HG02885 (cell line): ENCODE results near the gene CEP78.
"Not testable (repeated sequence)": the region's sequence is repeated elsewhere in the genome, so short reads cannot be mapped to it uniquely, and the experiment has no call there.

ENCODE experiments used
- ATAC-seq: cut with Tn5 transposase; IDR thresholded peaks from one replicate; pipeline ENCODE4 v1.9.1; 2021; ENCODE audit warnings: mild to moderate bottlenecking; ENCODE audit not compliant: unreplicated experiment, poor library complexity

CEP78 gene

DNA sequence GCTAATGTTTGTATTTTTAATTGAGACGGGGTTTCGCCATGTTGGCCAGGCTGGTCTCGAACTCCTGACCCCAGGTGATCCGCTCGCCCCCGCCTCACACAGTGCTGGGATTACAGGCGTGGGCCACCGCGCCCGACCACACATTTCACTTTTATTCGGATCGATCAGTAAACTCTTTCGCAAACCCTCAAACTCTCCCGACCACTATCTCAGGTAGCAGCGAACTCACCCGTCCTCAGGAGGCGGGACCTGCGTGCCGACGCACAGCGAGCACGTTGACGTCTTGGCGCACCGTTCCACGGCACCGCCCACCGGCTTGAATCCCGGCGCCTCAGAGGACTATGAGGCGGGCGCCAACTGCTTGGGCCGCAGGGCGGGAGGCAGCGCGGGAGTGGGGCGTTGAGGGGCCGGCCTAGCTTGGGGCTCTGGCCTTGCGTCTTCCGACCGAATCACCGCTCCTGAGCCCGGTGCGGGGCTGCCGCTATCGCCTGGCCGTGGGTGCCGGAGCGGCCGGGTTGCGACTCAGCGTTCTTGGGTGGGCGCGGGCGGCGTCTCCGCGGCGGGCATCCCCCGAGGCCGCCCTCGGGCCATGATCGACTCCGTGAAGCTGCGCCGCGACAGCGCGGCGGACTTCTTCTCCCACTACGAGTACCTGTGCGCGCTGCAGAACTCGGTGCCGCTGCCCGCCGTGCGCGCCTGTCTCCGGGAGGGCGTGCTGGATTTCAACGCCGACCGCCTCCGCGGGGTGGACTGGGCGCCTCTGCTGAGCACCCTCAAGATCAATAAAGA lies at the start of gene CEP78:
TSS of gene CEP78 (plus strand) at position 314 of the 789 bp plus-strand sequence. CDS start at position 590, 276 bp downstream.
- peak; percentile 98 for ATAC-seq

DNA sequence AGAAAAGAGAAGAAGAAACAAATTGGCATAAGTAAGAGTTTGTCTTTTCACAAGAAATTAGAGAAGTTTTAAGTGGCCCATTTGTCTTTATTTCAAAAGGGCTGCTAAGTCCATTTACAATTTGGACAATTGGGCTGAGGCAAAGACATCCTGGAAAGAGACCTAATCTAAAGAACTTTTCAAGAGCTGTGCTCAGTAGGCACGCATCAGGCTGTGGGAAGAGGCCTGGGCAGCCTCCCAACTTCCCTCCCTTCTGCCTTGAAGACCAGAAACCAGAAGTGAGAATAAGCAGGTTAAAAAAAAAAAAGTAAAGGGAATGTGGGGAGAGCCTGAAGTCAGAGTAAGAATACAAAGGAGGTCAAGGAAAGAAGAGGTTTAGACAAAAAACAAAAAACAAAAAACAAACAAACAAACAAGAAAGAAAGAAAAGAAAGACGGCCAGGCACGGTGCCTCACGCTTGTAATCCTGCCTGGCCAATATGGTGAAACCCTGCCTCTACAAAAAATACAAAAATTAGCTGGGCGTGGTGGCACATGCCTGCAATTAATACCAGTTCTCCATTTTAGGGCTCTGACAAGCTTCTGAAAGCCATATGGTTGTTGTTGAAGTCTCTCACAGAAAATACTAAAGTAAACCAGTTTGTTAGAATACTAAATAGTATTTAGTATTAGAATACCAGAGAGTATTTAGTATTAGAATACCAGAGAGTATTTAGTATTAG lies 48.0 kb upstream of the CEP78 start:
- no peak for ATAC-seq

DNA sequence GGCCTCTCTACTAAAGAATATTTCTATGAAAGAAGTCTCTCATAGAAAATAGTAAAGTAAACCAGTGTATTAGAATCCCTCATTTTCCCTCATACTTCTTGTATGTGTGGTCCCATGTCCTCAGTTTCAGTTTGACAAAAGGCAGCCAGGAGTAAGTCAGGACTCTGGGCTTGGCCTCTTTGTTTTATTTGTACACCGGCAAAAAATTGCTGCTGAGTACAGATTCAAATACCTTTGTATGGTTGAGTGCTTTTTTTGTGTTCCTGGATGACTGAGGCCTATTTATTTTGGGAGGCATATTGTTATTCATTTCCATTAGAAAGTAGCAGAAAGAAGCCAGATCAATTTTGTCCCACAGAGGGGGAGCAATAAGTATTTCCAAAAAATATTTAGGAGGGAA lies 47.3 kb upstream of the CEP78 start:
- no peak for ATAC-seq

- ATAC-seq, result no peak
These were observed 46.9 kb upstream of the CEP78 start for GRCh38 chr9:78189001-78189400.

- no peak for ATAC-seq
These were observed 46.4 kb upstream of the CEP78 start for GRCh38 chr9:78189461-78189860.

DNA sequence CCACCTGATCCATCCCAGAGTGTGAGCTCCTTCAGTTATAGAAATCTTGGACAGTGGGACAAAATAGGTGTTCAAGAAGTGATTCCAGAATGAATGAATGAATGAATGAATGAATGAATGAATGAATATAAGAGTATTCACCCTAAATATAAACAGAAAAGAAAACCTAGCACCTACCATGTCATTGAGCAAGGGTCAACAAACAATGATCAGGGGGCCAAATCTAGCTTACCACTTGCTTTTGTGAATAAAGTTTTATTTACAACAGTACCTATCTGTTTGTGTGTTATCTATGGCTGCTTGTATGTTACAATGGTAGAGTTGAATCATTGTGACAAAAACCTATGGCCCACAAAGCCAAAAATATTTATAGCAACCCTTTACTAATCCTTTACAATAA lies 43.9 kb upstream of the CEP78 start:
- no peak for ATAC-seq

DNA sequence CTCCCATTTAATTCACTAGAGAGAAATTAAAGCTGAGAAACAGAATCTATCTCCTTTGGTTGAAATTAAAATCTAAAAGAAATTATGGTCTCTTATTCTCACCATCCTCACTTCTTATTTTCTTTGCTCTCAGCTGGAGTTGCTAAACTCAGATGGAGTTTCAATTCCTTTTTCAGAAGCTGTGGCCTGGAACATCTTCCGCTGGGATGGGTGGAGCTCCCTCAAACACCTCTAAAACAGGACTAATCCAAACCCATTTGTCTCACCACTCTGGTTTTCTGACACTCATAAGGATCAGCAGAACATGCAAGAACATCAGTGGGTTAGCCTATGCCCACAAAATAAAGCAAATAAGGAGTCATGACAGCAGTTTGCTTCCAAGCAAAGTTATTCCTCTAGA lies 39.6 kb upstream of the CEP78 start:
- peak; percentile 61 for ATAC-seq

- peak; percentile 87 for ATAC-seq
These were observed 34.6 kb upstream of the CEP78 start for GRCh38 chr9:78201158-78201777.

DNA sequence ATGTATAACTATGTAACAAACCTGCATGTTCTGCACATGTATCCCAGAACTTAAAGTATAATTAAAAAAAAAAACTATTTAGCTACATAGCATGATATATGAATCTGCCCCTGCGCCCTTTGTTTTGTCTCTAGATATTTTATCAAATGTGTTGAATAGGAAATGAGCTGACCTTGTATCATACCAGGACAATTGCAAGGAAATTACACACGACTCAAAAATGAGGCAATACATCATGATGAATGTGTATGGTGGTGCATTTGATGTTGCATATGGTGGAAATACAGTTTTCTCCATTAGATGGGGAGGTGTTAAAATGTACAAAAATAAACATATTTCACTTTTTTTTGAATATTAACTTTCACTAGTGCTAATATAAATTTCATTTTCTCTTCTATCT lies 28.6 kb upstream of the CEP78 start:
- no peak for ATAC-seq

GRCh38 chr9:78207901-78208300 lies 28.0 kb upstream of the CEP78 start:
- no peak for ATAC-seq

- ATAC-seq, result no peak
These were observed 26.7 kb upstream of the CEP78 start for GRCh38 chr9:78209127-78209526.

GRCh38 chr9:78210841-78211301 lies 25.0 kb upstream of the CEP78 start:
- ATAC-seq, result peak; percentile 96

- no peak for ATAC-seq
These were observed 23.0 kb upstream of the CEP78 start for GRCh38 chr9:78212868-78213267.

DNA sequence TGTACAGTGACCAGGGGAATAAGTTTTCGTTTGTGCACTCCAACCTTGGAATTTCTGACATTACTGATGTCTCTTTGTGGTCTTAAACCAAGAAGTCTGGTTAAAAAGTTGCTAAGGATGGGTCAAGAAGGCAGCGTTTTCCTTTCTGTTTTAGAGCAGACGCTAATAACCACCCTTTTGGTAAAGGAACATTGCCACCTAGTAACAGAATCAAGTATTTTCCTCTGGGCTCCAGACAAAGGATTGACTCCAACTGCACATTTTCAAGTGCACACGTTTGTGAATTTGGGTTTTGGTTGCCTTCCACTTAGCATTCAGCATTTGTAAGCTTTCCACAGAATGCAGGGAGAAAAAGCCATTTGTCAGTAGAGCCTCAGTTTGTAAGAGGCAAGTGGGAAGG lies 22.2 kb upstream of the CEP78 start:
- no peak for ATAC-seq

DNA sequence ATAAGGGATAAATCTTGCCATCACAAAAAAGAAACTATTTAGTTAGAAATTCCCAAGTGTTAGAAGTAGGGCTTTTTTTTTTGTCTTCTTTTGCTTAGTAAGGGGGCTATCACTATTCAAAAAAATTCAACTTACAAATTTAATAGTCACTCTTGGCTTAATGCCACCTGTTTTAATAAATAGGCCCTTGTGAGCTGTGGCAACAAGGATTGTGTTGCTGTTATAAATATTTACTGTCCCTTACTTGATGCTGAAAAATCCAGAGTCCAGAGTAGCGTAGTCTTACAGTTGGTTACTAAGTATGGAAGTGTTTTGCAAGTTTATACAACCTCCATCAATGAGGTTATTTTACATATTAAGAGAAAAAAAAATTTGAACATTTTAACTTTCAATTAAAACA lies 21.4 kb upstream of the CEP78 start:
- ATAC-seq, result no peak

- no peak for ATAC-seq
These were observed 20.2 kb upstream of the CEP78 start for GRCh38 chr9:78215706-78216105.

- no peak for ATAC-seq
These were observed 17.0 kb upstream of the CEP78 start for GRCh38 chr9:78218890-78219289.

- ATAC-seq, result no peak
These were observed 14.4 kb upstream of the CEP78 start for GRCh38 chr9:78221425-78221824.

DNA sequence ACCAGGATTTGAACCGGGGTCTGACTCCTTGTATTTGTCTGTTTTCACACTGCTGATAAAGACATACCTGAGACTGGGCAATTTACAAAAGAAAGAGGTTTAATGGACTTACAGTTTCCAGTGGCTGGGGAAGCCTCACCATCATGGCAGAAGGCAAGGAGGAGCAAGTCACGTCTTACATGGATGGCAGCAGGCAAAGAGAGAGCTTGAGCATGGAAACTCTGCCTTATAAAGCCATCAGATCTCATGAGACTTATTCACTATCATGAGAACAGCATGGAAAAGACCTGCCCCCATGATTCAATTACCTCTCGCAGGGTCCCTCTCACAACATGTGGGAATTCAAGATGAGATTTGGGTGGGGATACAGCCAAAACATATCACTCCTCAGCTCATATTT lies 14.0 kb upstream of the CEP78 start:
- ATAC-seq, result not testable (repeated sequence)

DNA sequence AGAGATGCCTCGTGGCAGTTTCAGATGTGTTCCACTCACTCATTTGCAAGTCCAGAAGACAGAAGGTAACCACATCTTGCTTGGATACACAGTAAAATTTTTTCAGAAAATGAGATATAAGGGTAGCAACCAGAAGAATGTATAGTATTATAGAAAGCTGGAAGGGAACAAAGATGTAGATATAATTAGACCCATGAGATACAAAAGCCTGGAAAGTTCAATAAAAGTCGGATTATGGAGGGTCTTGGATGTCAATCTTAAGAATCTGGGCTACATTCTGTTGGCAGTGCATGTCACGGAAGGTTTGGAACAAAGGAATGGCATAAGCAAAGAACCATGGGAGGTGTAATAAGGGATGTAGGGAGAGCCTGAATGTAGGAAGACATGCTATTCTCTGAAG lies 5.1 kb upstream of the CEP78 start:
- ATAC-seq, result no peak

- ATAC-seq, result not testable (repeated sequence)
These were observed 3.4 kb upstream of the CEP78 start for GRCh38 chr9:78232471-78232870.
